Mucosa of gallbladder (tissue), 1 donor: Measurements from ENCODE around the gene CDKAL1. TPM values are rescaled to one million over a fixed set of nuclear protein-coding genes. Genes with fewer than 3 reads are reported as not detected.
A peak's percentile ranks its signal among the peaks of the same experiment; 100 is the strongest.
"Not testable (repeated sequence)": the region's sequence is repeated elsewhere in the genome, so short reads cannot be mapped to it uniquely, and the experiment has no call there.

Experiments used
- DNase-seq: peaks from one replicate; pipeline ENCODE4 v3.0.0-alpha.2; 2020; ENCODE audit warnings: low spot score
- total RNA-seq: library from RNA; stranded (reverse); gene quantifications from one replicate; pipeline ENCODE4 v1.2.1, GENCODE V29; 2021
- donor health status: DM: no; HTN: no; CAD: no.

CDKAL1 gene
- total RNA-seq, 1 donor from 2014 or later: 13.1 TPM

DNA sequence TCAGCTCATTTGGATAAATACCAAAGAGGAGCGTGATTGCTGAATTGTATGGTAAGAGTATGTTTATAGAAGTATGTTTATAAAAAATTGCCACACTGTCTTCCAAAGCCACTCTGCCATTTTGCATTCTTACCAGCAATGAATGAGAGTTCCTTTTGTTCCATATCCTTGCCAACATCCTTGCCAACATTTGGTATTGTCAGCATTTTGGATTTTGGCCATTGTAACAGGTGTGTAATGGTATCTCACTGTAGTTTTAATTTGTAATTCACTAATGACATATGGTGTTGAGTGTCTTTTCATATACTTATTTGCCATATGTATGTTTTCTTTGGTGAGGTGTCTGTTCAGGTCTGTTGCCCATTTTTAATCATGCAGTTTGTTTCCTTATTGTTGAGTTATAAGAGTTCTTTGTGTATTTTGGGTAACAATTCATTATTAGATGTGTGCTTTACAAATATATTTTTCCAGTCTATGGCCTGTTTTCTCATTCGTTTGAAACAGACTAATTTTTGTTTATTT is 539.1 kb downstream of the CDKAL1 start:
- DNase-seq: no peak

DNA sequence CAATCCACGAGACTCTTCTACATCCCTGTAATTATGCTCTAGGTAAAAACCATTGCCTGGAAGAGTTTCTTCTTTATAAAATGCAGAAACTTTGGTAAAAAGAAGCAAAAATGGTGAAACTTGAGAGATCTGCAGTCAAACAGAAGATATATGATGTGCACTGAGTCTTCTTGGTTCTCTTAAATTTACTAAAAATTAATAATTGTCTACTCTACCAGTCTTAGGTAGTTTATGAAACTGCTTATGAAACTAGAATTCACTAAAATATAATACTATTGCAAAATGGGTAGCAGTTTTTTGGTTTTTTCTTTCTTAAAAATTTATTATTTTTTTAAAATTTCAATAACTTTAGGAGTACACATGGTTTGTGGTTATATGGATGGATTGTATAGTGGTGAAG is 540.2 kb downstream of the CDKAL1 start:
- DNase-seq: no peak

DNA sequence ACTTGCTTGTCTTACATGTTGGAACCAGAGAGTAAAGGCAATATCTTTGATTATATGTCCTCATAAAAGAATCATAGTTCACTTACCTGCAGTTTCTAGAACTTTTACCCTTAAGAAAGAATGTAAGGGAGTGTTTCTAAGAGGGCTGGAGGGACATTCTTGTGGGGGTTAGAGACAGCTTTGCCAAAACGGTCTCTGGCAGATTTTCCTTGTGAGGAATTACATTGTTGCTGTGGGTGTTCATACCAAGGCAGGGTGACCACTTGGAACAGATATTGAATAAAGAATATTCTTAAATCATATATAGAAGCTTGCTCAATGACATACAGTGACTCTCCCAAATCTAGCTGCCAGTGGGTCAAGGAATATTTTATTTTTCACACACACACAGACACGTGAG is 541.7 kb downstream of the CDKAL1 start:
- DNase-seq: no peak

- DNase-seq: no peak
Observed at GRCh38 chr6:21078497-21078896, 544.2 kb downstream of the CDKAL1 start.

DNA sequence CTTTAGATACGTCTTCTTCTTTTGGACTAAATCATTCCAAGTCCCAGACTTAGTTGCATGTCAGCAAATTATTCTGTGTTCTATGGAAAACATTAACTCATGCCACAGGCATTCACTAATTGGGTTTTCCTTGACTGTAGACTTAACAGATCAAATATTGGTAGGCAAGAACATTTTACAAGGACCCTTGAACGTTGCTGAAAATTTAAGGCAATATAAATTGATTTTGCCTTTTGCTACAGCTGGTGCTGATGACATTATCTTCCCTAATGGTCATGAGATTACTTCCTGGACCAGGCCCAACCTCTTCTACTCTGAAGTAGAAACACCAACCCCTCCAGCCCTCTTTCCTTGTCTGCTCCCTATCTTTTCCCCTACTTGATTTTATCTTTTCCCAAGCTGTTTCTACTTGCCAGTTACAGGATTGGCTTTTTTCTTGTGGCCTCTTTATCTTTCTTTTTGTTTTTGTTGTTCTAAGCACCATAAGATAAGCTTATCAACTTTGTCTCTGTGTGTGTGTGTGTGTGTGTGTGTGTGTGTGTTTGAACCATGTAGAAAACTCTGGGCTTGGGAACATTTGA is 545.3 kb downstream of the CDKAL1 start:
- DNase-seq: peak; percentile 20

DNA sequence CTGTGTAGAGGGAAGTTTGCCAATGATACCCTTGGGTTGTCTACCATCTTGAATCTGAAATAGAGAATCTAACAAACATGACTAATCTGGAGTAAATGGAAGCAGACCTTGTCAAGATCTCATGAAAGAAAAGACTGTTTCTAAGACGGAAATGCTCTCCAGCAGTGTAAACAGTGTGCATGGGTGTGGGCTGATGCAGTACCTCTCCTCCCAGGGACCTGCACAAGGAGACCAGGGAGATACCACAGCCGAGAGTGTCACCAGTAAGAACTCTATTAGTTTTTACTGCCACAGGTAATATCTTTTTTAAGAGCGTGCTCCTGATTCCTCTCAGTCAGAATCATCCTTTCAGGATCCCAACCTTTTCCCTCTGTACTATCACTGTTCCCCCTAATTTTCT is 546.0 kb downstream of the CDKAL1 start:
- no peak for DNase-seq

- no peak for DNase-seq
Observed at GRCh38 chr6:21082091-21082490, 547.8 kb downstream of the CDKAL1 start.

DNA sequence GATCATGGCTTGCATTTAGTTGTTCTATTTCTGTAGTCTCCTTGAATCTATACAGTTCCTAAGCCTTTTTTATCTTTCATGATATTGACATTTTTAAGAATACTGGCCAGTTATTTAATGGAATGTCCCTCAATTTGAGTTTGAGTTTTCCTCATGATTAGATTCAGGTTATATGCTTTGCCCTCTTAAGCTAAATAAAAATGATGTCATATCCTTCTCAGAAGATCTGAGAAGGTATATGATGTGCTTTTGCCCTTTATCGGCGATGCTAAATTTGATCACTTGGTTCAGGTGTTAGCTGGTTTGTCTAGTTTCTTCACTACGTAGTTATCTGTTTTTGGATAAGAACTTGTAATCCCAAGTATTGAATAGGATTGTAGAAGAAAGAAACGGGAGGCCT is 549.5 kb downstream of the CDKAL1 start:
- DNase-seq: no peak

- DNase-seq: no peak
Observed at GRCh38 chr6:21084656-21085055, 550.4 kb downstream of the CDKAL1 start.

DNA sequence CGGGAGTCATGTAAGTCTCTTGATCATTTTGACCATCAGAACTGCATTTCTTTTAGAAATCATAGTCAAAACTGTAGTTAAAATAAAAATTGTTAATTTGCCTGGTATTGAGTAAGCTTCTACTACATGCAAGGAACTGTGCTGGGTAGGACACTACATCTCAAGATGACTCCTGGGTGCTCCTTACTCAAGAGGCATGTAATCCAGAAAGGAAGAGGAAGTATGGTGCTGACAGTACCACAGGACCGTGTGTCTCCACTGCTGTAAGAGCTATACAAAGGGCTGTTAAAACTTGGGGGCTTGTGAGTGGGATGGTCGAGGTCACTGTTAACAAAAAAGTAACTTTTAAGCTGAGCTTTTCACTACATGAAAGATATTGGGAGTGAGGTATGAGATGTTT is 551.0 kb downstream of the CDKAL1 start:
- DNase-seq: no peak

DNA sequence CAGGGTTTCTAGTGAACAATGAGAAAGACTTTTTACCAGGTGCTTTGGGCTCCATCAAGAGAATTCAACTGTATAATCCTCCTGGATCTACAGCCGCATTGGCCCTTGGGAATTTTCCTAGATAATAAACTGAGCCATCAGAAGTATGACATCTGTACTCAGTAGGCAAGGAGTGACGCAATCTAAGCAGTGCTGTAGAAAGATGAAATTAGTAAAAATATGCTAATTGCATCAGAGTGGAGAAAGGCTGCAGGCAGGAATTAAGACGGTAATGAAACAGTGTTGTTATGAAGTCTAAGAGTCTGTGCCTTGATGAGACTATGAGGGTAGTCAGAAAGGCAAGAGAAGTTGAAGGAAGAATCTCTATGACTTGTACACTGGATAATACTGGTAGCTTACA is 551.4 kb downstream of the CDKAL1 start:
- DNase-seq: no peak

GRCh38 chr6:21087188-21087587 is 552.9 kb downstream of the CDKAL1 start:
- DNase-seq: no peak

GRCh38 chr6:21091411-21091810 is 557.2 kb downstream of the CDKAL1 start:
- DNase-seq: no peak

GRCh38 chr6:21092231-21092772 is 558.0 kb downstream of the CDKAL1 start:
- not testable (repeated sequence) for DNase-seq

GRCh38 chr6:21095462-21095861 is 561.2 kb downstream of the CDKAL1 start:
- DNase-seq: no peak

DNA sequence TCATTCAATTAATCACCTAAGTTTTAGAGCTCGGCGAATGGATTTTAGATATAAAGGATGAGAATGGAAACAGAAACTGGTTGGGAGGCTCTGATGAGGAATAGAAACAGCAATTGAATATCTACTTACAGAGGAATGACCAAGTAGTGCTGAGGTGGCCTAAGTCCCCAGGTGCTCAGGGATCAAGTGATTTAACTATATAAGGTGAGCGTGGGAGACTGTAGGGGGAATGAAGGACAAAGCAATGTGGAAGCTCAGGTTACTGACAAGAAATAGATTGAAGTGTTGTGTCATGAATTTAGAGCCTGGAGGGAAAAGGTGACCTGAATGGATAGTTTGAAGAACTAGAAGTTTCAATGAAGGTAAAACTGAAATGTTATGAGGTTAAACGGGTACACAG is 563.9 kb downstream of the CDKAL1 start:
- DNase-seq: no peak

GRCh38 chr6:21098744-21099143 is 564.5 kb downstream of the CDKAL1 start:
- DNase-seq: no peak

GRCh38 chr6:21099338-21100314 is 565.4 kb downstream of the CDKAL1 start:
- peak; percentile 20 for DNase-seq

- no peak for DNase-seq
Observed at GRCh38 chr6:21100991-21101390, 566.7 kb downstream of the CDKAL1 start.

DNA sequence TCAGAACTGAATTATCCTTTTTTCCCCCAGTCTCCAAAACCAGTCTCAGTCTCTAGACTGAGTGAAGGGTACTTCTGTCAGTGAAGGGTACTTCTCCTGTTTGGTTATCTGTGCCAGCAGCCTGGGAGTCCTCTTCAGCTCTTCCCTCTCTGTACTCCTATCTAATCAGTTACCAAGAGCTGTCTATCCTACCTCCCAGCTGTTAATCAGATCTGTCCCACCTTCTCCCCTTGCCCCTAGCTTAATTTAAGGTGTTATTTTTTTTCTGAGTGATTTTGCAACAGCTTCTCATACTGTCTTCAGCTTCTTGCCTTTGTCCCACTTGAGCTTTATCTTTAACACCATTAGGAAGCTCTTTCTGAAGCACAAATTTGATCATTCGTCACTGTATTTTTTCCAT is 567.4 kb downstream of the CDKAL1 start:
- DNase-seq: no peak

DNA sequence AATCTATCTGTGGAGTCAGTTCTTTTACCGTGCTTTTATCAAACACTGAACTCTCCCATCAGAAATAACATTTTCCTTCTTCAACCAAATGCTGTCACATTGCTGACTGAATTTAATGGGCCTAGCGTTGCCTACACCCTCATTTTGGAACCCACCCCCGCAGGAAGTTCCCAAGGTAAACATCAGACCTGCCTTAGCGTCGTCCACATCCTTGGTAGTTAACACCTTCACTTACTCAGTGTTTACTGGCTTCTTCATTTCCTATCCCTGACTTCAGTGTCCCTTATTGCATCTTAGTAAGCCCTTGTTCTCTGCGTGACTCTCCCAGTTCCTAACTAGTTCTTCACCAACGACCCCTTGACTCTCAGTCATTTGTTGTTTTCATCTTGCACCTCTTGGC is 567.9 kb downstream of the CDKAL1 start:
- DNase-seq: no peak

DNA sequence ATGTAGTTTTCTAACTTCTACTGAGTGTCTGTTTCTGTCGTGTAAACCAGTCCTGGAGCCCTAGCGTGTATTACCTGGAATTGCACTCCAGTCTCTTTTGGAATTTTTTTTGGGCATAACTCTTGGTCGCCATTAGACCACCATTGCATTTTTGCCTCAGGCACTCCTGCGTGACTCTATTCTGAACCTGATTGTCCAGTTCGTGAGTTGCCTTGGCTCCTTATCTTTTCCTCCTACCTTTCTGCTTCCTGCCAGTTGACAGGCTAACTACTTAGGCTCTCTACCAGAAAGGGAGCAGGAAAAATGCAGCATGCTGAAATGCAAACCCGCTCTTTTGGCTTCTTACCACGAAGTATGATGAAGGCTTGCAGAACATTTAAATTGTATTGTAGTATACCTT is 568.4 kb downstream of the CDKAL1 start:
- no peak for DNase-seq
